Measurements from ENCODE around the gene RRP1B.

DNA sequence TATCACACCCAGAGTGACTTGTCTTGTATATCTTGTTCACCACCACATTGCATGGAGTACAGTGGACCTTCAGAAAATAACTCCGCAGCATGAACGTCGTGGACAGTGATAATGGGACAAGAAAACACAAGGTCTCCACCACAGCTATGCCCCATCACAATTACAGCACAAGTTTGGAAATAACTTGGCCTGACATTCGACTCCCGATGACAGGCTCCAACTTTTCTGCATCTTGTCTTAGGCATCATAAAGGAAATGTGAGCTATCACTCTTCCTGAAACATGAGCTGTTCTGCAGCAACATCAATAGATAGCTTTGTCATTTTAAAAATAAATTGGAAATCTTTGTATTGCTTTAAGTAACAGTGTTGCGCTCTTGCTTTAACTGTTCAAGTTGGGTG is 2.9 kb downstream of the RRP1B start:
- TF ChIP-seq, protein P1, sequence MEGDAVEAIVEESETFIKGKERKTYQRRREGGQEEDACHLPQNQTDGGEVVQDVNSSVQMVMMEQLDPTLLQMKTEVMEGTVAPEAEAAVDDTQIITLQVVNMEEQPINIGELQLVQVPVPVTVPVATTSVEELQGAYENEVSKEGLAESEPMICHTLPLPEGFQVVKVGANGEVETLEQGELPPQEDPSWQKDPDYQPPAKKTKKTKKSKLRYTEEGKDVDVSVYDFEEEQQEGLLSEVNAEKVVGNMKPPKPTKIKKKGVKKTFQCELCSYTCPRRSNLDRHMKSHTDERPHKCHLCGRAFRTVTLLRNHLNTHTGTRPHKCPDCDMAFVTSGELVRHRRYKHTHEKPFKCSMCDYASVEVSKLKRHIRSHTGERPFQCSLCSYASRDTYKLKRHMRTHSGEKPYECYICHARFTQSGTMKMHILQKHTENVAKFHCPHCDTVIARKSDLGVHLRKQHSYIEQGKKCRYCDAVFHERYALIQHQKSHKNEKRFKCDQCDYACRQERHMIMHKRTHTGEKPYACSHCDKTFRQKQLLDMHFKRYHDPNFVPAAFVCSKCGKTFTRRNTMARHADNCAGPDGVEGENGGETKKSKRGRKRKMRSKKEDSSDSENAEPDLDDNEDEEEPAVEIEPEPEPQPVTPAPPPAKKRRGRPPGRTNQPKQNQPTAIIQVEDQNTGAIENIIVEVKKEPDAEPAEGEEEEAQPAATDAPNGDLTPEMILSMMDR (IDR thresholded peaks at IDR 0.05): no peak
- no peak for TF ChIP-seq POLR2A (IDR thresholded peaks at IDR 0.05)

Data from esophagus squamous epithelium (tissue), 4 donors.